H9 (cell line): ENCODE measurements around the gene SEMA7A. TPM values are rescaled to one million over a fixed set of nuclear protein-coding genes. Genes with fewer than 3 reads are reported as not detected.

Experiments
- DNase-seq: peaks from one replicate; pipeline ENCODE4 v3.0.0-alpha.2; 2017
- H2AFZ ChIP-seq: one replicate; pipeline ENCODE4 v1.6.1; 2013; ENCODE audit warnings: mild to moderate bottlenecking, low read length, control low read depth, moderate library complexity
- H2AK5ac ChIP-seq: 2 replicates; pipeline ENCODE4 v1.6.1; 2013; ENCODE audit warnings: low read length, control low read depth, mixed read lengths; ENCODE audit not compliant: insufficient read length
- H2BK120ac ChIP-seq: one replicate; pipeline ENCODE4 v1.6.1; 2013; ENCODE audit warnings: low read depth, mild to moderate bottlenecking, low read length, control low read depth, inconsistent platforms; ENCODE audit not compliant: poor library complexity, severe bottlenecking
- H2BK12ac ChIP-seq: 2 replicates; pipeline ENCODE4 v1.6.1; 2013; ENCODE audit warnings: low read length, control low read depth, mixed read lengths, low read depth; ENCODE audit not compliant: insufficient read length
- H2BK15ac ChIP-seq: 2 replicates; pipeline ENCODE4 v1.6.1; 2013; ENCODE audit warnings: low read depth, low read length, control low read depth
- H2BK20ac ChIP-seq: one replicate; pipeline ENCODE4 v1.6.1; 2013; ENCODE audit warnings: low read depth, mild to moderate bottlenecking, low read length, control low read depth, inconsistent platforms; ENCODE audit not compliant: poor library complexity, severe bottlenecking
- H2BK5ac ChIP-seq: 2 replicates; pipeline ENCODE4 v1.6.1; 2013; ENCODE audit warnings: low read length, control low read depth, mixed read lengths; ENCODE audit not compliant: insufficient read length
- H3K14ac ChIP-seq: 2 replicates; pipeline ENCODE4 v1.6.1; 2013; ENCODE audit warnings: low read length, control low read depth; ENCODE audit not compliant: insufficient read depth
- H3K18ac ChIP-seq: 2 replicates; pipeline ENCODE4 v1.6.1; 2013; ENCODE audit warnings: low read depth, mild to moderate bottlenecking, mixed read lengths, low read length, control low read depth; ENCODE audit not compliant: insufficient read length
- H3K23ac ChIP-seq: 2 replicates; pipeline ENCODE4 v1.6.1; 2013; ENCODE audit warnings: low read length, control low read depth, mixed read lengths, low read depth; ENCODE audit not compliant: insufficient read length
- H3K23me2 ChIP-seq: 2 replicates; pipeline ENCODE4 v1.6.1; 2013; ENCODE audit warnings: low read depth, mild to moderate bottlenecking, mixed read lengths, low read length, control low read depth; ENCODE audit not compliant: insufficient read length, poor library complexity, severe bottlenecking
- H3K27ac ChIP-seq: 2 replicates; pipeline ENCODE4 v1.5.1; 2013; ENCODE audit warnings: low read length, control low read depth, mixed read lengths, low read depth; ENCODE audit not compliant: insufficient read length
- H3K27me3 ChIP-seq: 2 replicates; pipeline ENCODE4 v1.6.1; 2013; ENCODE audit warnings: low read length, control low read depth, inconsistent platforms; ENCODE audit not compliant: insufficient read depth
- H3K4ac ChIP-seq: 2 replicates; pipeline ENCODE4 v1.6.1; 2013; ENCODE audit warnings: low read depth, mild to moderate bottlenecking, control low read depth, inconsistent platforms, low read length, moderate library complexity
- H3K4me1 ChIP-seq: 2 replicates; pipeline ENCODE4 v1.6.1; 2013; ENCODE audit warnings: low read length, control low read depth, inconsistent platforms; ENCODE audit not compliant: insufficient read depth
- H3K4me2 ChIP-seq: 2 replicates; pipeline ENCODE4 v1.6.1; 2013; ENCODE audit warnings: low read length, control low read depth, mixed read lengths; ENCODE audit not compliant: insufficient read length, insufficient read depth
- H3K56ac ChIP-seq: 2 replicates; pipeline ENCODE4 v1.6.1; 2013; ENCODE audit warnings: low read depth, mild to moderate bottlenecking, mixed read lengths, low read length, control low read depth; ENCODE audit not compliant: insufficient read length
- H3K79me1 ChIP-seq: 2 replicates; pipeline ENCODE4 v1.6.1; 2013; ENCODE audit warnings: low read depth, mild to moderate bottlenecking, moderate library complexity, low read length, control low read depth, inconsistent platforms; ENCODE audit not compliant: insufficient read depth, poor library complexity, severe bottlenecking
- H3K79me2 ChIP-seq: 2 replicates; pipeline ENCODE4 v1.6.1; 2013; ENCODE audit warnings: low read length, control low read depth, inconsistent platforms; ENCODE audit not compliant: insufficient read depth
- H3K9ac ChIP-seq: 2 replicates; pipeline ENCODE4 v1.6.1; 2013; ENCODE audit warnings: low read length, control low read depth, mixed read lengths; ENCODE audit not compliant: insufficient read length; ENCODE audit errors: extremely low read depth
- H3K9me3 ChIP-seq: one replicate; pipeline ENCODE4 v1.6.1; 2013; ENCODE audit warnings: low read depth, low read length, inconsistent platforms; ENCODE audit not compliant: control insufficient read depth
- H3T11ph ChIP-seq: one replicate; pipeline ENCODE4 v1.6.1; 2013; ENCODE audit warnings: mild to moderate bottlenecking, low read length, control low read depth, inconsistent platforms
- H4K20me1 ChIP-seq: one replicate; pipeline ENCODE4 v1.6.1; 2013; ENCODE audit not compliant: control insufficient read depth, insufficient read length, insufficient read depth
- H4K5ac ChIP-seq: 2 replicates; pipeline ENCODE4 v1.6.1; 2013; ENCODE audit warnings: low read depth, mild to moderate bottlenecking, mixed read lengths, low read length, control low read depth; ENCODE audit not compliant: insufficient read length
- H4K8ac ChIP-seq: replicated peaks from 2 replicates; pipeline ENCODE4 v1.6.1; 2013; ENCODE audit warnings: low read length, control low read depth, mixed read lengths, low read depth; ENCODE audit not compliant: insufficient read length
- H4K91ac ChIP-seq: 2 replicates; pipeline ENCODE4 v1.6.1; 2013; ENCODE audit warnings: low read depth, mild to moderate bottlenecking, moderate library complexity, mixed read lengths, low read length, control low read depth; ENCODE audit not compliant: insufficient read length
- H3K27ac Mint-ChIP-seq, 3 experiments: 2 replicates in 2 of 3; 3 replicates in 1 of 3; pipeline ENCODE4 v1.8.0; 2020 to 2021; ENCODE audit warnings: mixed read lengths in 3 of 3, mild to moderate bottlenecking in 1 of 3, moderate library complexity in 1 of 3
- H3K27me3 Mint-ChIP-seq: 2 replicates; pipeline ENCODE4 v1.8.0; 2021; ENCODE audit warnings: low read depth, mild to moderate bottlenecking, moderate library complexity, mixed read lengths
- H3K36me3 Mint-ChIP-seq, 3 experiments: 2 replicates in 2 of 3; 3 replicates in 1 of 3; pipeline ENCODE4 v1.8.0; 2020 to 2021; ENCODE audit warnings: low read depth in 3 of 3, mixed read lengths in 3 of 3; ENCODE audit not compliant: insufficient read depth in 1 of 3
- H3K4me1 Mint-ChIP-seq, 2 experiments: 2 replicates each; pipeline ENCODE4 v1.8.0; 2020; ENCODE audit warnings: mixed read lengths in 2 of 2
- H3K4me3 Mint-ChIP-seq, 2 experiments: 2 replicates in 1 of 2; 3 replicates in 1 of 2; pipeline ENCODE4 v1.8.0; 2020 to 2021; ENCODE audit warnings: mild to moderate bottlenecking in 2 of 2, mixed read lengths in 2 of 2, moderate library complexity in 1 of 2
- H3K9me3 Mint-ChIP-seq, 2 experiments: 2 replicates in 1 of 2; 3 replicates in 1 of 2; pipeline ENCODE4 v1.8.0; 2020; ENCODE audit warnings: mild to moderate bottlenecking in 2 of 2, mixed read lengths in 2 of 2, moderate library complexity in 1 of 2
- CTCF ChIP-seq: fragments of 200-600 bp; sonication (generic); conservative IDR thresholded peaks from 3 replicates; pipeline ENCODE4 v1.8.0; 2021; ENCODE audit warnings: antibody characterized with exemption, mild to moderate bottlenecking
- WGBS: extraction: QIAGEN DNeasy Blood & Tissue Kit; methylation state at CpG from one replicate; pipeline ENCODE4 v1.1.7; 2013; ENCODE audit warnings: missing lambda C conversion rate, low lambda C conversion rate, mixed read lengths; ENCODE audit not compliant: insufficient read length; ENCODE audit errors: extremely low coverage; 5-methylcytosine and 5-hydroxymethylcytosine counted together
- total RNA-seq: library from RNA; stranded (reverse); gene quantifications from 2 replicates; pipeline ENCODE4 v1.2.1, GENCODE V29; 2021

The SEMA7A gene
- total RNA-seq, 1 experiment from 2014 or later: 5.7 TPM

- peaks cover 39% of the 10 kb centered on the region for H3K27me3 Mint-ChIP-seq
- Histone ChIP-seq H2AFZ (no peak overlapping the region), H2BK120ac (no peak overlapping the region), H3K27ac (no peak overlapping the region), H2AK5ac (no peak overlapping the region), H3K18ac (no peak overlapping the region), H3T11ph (no peak overlapping the region), H3K79me2 (peaks cover 5% of the 10 kb centered on the region; the same call in 1 of the 2 replicates), H3K23me2 (peaks cover 3% of the 10 kb centered on the region), H2BK20ac (no peak overlapping the region), H2BK12ac (no peak overlapping the region), H3K4me2 (no peak overlapping the region), H2BK15ac (no peak overlapping the region), H4K5ac (no peak overlapping the region), H3K56ac (no peak overlapping the region), H3K9ac (no peak overlapping the region), H3K23ac (no peak overlapping the region), H3K4me1 (peaks cover 3% of the 10 kb centered on the region; the same call in 1 of the 2 replicates), H3K9me3 (no peaks in the 10 kb centered on the region), H4K20me1 (no peaks in the 10 kb centered on the region), H3K27me3 (no peaks in the 10 kb centered on the region; the same call in 1 of the 2 replicates), H4K91ac (no peak overlapping the region), H3K4ac (no peak overlapping the region), H2BK5ac (no peak overlapping the region), H3K14ac (no peak overlapping the region), H3K79me1 (no peaks in the 10 kb centered on the region), H4K8ac (no peak overlapping the region)
- no peaks in the 10 kb centered on the region; a peak in 1 of 5 replicates for H3K9me3 Mint-ChIP-seq
- DNase-seq: no peak
- peaks cover 23 to 43% of the 10 kb centered on the region in 2 experiments for H3K4me1 Mint-ChIP-seq
- no peaks in the 10 kb centered on the region; a peak in 1 of 7 replicates for H3K36me3 Mint-ChIP-seq
- no peak overlapping the region for H3K4me3 Mint-ChIP-seq
- TF ChIP-seq CTCF: no peak
- H3K27ac Mint-ChIP-seq: no peak overlapping the region
- WGBS: no CpG with 5 or more reads among the region's 6 CpGs
These were observed 3.2 kb downstream of the SEMA7A start for GRCh38 chr15:74430510-74430951.
